Sciatic nerve (tissue), 2 donors: ENCODE data around the gene MATCAP1. TPM values are rescaled to one million over a fixed set of nuclear protein-coding genes. Genes with fewer than 3 reads are reported as not detected.
A peak's percentile ranks its signal among the peaks of the same experiment; 100 is the strongest.

Experiments
- ATAC-seq: fragments of 200-7000 bp; cut with Tn5 transposase; one replicate; pipeline ENCODE4 v1.9.1; 2020; ENCODE audit warnings: mild to moderate bottlenecking, moderate library complexity
- DNase-seq: peaks from one replicate; pipeline ENCODE4 v3.0.0-alpha.2; 2020; ENCODE audit warnings: low spot score
- intact Hi-C: fragments of 100-400 bp; cut with DNase I; formaldehyde crosslinking; loops from one replicate; pipeline ENCODE4 v1.14.2; 2022
- total RNA-seq: library from RNA; stranded (reverse); fragmentation: NEBNext Ultra II Directional; extraction: Animal tissue kit (Norgen Biotek cat#: 25700); gene quantifications from one replicate; pipeline ENCODE4 v1.2.1, GENCODE V29; 2021
- donor health status: DM: no; HTN: no; CAD: no.
- donor health status: DM: no; HTN: no; CAD: no.

The MATCAP1 gene
- 25.7 TPM for total RNA-seq

DNA sequence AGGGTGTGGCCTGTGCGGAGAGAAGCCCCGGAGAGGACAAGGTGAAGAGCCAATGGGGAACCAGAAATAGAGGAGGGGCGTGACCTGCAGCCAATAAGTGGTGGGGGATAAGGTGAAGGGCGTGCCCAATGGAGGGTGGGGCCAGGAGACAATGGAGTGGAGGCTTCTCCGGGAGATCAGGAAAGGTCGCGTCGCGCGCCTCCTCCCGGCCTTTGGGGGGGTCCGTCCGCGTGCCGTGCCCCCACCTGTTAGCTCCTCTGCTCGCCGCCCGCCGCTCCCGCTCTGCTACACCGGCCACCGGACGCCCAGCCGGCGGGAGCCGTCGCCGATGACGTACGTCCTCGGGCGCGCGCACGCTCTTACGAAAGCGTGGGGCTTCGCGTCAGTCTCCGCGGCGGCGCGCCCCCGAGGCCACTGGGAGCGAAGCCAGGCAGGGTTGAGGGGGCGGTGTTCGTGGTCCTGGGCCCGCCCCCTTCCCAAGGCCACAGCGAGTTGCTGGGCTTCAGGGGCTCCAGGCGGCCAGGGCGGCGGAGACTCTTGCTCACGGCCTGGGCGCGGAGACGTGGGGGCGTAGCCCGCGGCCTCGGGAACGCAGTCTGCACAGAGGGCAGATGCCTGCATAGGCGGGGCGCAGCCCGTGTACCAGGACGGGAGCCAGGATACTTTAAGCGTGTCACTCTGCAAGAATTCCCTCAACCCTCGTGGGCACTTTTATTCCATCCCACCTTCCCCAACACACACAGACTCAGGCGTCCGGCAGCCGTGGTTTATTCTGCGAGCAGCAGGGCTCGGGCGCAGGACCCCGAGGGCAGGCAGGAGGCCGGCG lies at the start of gene MATCAP1:
TSS of gene MATCAP1 (minus strand) at position 337 of the 826 bp plus-strand sequence. CDS start 3,353 bp downstream, outside the sequence.
- intact Hi-C loops, result no loop called here
- ATAC-seq (peak; percentile 93), DNase-seq (peak; percentile 95)

DNA sequence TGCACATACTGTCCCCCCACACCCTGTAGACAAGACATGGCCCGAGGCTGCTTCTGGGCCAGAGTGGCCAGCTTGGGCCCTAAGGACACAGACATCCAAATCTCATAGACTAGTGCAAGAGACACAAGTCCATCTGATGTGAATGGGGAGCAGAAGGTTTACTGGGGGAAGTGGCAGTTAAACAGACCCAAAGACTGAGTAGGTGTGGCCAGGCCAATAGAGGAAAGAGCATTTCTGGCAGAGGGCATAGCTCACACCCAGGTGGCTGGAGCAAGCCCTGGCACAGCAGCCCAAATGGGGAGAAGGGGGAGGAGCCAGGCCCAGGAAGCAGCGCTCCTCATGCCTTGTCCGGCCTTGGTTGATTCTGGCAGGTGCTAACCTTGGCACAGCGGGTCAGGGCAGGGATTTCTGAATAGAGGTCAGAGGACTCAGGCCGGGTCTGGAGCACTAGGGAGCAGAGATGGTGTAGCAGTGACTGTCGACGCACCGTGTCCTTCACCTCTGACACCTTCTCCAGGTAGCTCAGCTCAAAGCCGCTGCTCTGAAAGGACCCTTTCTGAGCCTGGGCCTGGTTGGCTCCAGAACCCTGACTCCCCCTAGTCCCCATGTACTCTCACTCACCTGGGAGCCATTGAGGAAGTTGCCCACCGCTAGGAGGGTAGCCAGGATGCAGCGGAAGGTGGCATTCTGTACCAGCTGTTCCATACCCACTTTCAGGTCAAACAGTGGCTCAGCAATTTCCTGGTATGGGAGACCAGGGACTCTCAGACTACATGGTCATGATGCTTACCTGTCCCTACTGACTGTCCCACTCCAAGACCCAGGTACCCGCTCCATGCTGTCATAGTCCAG lies 47.3 kb upstream of the MATCAP1 start:
- intact Hi-C loops, result no loop called here
- ATAC-seq (no peak), DNase-seq (no peak)

DNA sequence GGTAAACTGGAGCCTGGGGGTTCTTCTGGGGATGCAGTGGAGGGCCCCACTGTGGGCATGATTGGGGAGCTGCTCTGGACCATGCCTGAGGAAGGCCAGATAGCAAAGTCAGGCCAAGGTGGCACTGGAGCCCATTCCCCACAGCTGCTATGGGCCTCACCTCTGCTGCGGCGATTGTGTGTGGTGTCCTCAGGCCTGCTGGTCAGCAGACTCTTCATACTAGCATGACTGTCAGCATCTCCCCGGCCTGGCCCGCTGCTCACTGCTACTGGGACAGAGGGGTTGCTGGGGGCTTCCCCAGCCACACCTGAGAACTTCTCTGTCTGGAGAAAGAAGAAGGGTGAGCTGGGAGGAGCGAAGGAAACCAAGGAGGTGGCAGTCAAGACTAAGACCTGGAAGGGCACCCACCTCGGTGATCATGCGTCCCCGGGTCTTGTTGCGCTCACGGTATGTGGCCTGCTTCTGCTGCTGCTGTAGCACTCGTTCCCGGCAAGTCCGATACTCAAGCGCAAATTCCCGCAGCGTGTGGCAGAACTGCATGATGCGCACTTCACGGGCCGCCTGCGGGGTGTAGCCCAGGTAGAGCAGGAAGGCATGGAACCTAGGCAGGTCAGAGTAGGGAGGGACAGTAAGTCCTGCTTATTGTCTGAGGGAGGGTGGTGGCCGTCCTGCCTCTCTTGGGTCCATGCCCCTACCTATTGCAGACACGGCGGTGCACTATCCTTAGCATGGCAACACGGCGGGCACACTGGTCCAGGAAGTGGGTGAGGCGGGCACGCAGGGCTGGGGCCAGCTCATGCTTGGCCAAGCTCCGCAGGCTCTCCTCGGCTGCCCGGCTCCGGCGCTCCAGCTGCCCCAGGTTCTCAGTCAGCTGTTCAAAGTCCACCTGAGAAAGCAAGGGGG lies 46.4 kb upstream of the MATCAP1 start:
- intact Hi-C loops, result no loop called here
- DNase-seq (no peak), ATAC-seq (no peak)

DNA sequence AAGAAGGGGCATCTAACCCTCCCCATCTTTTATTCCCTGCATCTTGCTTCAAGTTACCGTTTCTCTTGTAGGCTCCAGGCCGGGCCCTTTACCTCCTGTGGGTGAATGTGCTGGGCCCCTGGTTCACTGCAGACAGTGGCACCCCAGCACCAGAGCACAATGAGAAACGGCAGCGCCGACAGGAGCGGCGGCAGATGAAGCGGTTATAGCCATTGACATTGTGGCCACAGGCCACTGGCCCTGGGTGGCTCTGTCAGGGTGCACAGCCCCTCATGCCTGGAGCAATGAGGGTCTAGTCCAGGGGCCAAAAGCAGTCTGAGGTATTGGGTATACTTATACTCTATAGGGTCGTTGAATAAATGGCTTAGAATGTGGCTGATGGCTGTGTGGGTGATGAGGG lies 45.1 kb upstream of the MATCAP1 start:
- intact Hi-C loops, result no loop called here
- DNase-seq, result no peak
- no peak for ATAC-seq

DNA sequence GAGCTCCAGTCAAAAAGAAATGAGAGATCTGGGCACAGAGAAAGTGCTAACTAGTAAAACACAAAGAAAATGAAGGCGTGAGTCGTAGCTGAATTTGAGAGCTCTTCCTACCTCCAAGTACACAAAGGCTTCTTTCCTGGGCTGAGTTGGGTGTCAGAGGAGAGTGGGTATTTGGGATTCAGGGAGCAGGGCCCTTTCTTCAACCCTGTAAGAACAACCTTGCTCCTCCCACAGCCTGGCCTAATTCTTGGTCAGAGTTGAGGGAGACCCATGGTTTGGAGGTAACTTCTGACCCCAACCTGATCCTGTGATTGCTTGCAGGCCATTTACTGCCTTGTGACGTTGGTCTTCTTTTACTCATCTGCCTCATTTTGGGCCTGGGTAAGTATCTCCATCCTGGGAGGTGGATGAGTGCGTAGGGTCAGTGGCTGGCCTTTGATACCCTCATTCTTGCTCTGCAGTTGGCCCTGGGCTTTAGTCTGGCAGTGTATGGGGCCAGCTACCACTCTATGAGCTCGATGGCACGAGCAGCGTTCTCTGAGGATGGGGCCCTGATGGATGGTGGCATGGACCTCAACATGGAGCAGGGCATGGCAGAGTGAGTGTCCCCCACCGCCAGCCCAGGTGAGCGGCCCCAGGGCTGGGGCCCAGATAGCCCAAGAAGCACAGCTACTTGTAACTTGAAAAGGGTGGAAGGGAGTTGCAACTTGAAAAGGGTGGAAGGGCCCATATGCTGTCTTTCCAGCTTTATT lies 44.4 kb upstream of the MATCAP1 start:
- intact Hi-C loops, result no loop called here
- DNase-seq, result no peak
- ATAC-seq, result no peak

DNA sequence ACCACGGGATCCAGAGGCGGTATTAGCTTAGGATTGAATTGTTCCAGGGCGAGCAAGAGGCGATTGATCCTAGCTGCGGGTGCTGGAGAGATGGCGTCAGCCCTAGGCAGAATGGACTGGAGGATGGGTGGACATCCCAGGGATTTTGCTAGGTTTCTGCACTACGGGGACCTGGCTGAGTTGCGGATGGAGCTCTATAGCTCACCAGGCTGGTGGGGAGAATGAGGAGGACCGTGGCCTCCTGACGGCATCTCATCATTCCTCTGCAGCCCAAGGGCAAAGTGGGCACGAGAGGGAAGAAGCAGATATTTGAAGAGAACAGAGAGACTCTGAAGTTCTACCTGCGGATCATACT lies 43.8 kb upstream of the MATCAP1 start:
- no peak for ATAC-seq
- no peak for DNase-seq
- intact Hi-C loops, result no loop called here

DNA sequence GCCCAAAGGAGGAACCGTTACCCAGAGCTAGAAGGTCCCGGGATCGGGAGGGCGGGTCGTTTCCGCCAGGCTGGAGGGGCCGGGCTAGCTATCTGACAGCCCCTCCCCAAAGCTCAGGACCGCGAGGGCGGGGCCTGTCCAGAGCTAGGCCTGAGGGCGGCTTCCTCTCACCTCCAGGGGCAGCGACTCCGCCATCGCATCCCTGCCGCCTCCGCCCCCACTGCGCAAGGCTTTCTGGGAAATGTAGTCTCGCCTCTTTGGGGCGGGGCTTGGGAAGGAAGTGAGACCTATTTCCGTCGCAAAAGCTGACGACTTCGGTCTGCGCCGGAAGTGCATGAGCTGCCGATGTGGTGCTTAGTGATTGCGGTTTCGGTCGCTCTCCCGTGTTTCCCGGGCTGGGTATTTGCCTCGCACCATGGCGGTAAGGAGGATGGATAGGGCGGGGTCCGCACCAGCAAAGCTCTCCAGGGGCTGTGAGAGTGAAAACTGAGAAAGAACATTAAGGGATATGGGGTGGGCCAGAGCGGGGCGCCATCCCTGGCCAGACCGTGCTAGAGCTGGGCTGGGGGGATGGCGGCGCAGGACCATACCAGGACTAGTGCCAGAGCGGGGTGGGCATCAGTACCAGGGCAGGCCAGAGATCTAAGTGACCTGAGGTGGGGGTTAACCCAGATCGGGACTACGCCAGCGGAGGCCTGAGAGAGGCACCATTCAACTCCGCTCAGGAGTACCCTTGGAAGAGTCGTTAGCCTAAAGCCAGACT lies 43.2 kb upstream of the MATCAP1 start, which contains the start of gene TMEM208:
TSS of gene TMEM208 (plus strand) at position 327 of the 763 bp plus-strand sequence. CDS start at position 416, 89 bp downstream.
- intact Hi-C loops, result no loop called here

DNA sequence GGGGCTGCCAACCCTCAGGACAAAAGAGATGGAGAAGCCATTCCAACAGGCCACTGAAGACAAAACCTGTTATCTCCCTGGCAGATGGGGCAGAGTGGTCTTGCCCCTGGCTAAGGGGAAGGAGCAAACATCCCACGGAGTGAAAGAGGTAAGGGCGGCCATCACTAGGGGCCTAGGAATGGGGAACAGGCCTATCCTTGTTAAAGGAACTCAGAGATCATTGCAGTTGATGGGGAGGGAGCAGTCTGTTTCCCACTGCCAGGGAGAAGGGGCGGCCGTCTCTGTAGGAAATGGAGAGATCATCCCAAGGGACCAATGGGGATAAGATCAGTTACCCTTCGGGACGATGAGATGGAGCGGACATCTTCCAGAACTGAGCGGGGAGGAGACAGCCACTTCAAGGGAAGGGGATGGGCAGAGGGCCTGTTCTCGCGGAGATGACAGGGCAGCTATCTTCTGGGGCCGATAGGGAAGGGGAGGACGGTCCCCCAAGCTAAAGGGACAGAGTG lies 42.6 kb upstream of the MATCAP1 start:
- DNase-seq (no peak), ATAC-seq (peak; percentile 4)
- intact Hi-C loops, result no loop called here

More for the DNA sequence above, 43.2 kb upstream of the MATCAP1 start, which contains the start of gene TMEM208:
- ATAC-seq (peak; percentile 98), DNase-seq (peak; percentile 99)

DNA sequence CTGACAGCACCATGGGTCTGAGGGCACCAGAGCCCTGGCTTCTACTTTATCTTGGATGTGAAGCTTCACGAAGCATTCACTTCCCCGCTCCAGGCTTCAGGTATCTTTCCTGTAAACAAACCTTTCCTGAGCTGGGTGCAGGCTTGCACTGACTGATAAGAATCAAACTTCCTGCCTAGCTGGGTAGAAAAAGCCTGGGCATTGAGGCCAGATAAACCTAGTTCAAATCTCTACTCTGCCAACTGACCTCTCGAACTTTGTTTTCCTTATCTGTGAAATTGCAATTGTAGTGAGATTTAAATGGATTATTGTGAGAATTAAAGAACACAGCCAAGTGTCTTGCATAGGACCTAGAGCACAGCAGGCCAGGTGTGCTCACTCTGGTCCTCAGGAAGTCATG lies 40.2 kb upstream of the MATCAP1 start:
- ATAC-seq (no peak), DNase-seq (no peak)
- intact Hi-C loops, result no loop called here

DNA sequence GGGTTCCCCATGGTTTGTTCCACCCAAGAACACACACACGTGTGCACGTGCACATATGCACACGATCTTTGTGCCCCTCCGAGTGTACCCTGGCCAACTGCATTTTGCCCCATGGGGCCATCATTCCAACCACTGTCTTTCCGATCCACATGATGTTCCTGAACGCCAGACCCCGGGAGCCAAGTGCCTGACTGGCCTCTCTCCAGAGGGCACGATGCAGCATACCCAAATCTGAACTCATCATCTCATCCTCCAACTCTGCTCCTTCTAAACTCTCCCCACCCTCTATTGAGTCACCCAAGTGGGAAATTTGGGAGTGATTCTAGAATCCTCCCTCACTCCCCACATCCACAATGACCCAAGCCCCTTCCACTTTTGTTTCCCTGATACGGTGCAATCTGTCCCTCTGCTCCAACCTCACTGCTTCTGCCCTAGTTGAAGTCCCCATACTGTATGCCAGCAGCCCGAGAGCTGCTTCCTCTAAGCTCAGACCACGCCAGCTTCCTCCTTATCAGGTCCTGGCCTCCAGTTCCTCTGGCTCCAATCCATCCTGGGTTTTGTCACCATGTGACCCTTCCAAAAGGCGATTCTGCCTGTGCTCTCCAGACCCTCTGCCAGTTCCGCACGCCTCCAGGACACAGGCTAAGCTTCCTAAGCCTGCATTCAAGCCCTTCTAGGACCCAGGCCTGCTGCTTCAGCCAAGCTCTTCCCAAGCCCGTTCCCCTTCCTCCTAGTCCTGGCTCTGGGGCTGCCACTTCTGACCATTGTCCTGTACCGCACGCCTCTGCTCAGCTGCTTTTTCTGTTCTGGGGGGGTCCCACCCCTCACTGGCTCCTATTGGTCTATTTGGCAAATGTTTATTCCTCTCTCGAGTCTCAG lies 33.1 kb upstream of the MATCAP1 start:
- intact Hi-C loops, result no loop called here
- no peak for DNase-seq
- ATAC-seq, result peak; percentile 75

DNA sequence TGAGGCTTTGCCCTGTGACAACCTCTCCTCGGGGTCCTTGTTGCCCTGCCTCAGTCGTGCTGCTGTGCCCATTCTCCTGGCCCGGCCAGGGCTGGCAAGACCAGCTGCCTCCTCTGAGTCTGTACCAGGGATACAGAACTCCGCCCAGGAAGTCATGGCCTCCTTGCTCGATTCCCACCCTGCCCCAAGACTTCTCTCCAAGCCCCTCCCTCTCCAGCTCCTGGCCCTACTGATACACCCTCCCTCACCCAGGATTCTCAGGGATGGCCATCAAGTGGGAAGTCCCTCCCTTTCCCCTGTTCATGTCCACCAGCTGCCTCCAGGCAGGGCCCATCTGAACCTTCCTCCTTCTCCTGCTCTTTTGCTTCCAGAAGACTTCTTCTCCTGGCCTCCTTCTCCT lies 31.9 kb upstream of the MATCAP1 start:
- intact Hi-C loops, result no loop called here
- no peak for ATAC-seq

DNA sequence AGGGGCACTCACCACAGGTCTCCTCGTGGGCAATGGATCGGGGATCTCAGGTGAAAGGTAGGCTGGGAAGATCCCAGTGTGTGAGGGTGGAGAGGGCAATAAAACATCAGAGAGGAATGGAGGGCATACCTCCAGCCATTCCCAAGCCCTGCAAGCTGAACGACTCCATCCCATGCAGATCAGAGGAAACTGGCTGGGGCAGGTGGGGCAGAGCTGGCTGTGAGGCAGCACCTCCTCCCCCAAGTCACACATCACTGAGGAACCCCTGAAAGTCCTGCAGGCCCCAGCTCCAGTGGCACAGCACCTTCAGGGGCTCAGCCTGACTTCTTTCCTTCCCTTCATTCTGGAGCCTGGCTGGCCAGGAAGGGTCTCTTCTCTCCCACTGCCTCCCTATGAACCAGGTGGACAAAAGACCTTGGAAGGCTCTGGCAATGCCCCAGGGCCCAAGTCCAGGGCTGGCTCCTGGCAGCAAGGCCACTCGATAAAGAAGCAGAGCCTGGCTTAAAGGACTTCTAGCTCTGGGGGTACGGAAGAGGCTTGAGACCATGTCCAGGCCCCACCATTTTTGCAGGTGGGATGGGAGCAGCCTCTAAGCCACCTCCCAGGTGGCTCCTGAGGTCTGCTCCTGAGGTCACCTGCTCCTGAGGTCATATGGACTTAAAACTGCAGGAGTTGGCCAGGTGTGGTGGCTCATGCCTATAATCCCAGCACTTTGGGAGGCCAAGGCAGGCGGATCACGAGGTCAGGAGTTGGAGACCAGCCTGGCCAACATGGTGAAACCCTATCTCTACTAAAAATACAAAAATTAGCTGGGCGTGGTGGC lies 29.6 kb upstream of the MATCAP1 start:
- DNase-seq (no peak), ATAC-seq (no peak)
- intact Hi-C loops, result no loop called here

More for the DNA sequence above, 31.9 kb upstream of the MATCAP1 start:
- DNase-seq, result no peak

DNA sequence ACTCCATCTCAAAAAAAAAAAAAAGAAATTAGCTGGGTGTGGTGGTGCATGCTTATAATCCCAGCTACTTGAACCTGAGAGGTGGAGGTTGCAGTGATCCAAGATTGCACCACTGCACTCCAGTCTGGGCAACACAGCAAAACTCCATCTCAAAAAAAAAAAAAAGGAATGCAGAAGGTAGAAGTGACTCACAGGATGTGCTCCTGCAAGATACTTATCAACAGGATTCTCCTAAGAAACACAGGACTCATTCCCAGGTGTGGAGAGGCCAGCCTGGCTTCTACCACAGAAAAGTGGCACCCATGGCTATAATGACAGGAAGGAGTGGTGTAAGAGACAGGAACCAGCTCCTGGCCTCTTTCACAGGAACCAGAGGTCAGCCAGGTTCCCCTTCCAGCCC lies 29.0 kb upstream of the MATCAP1 start:
- DNase-seq (no peak), ATAC-seq (no peak)
- intact Hi-C loops, result no loop called here

DNA sequence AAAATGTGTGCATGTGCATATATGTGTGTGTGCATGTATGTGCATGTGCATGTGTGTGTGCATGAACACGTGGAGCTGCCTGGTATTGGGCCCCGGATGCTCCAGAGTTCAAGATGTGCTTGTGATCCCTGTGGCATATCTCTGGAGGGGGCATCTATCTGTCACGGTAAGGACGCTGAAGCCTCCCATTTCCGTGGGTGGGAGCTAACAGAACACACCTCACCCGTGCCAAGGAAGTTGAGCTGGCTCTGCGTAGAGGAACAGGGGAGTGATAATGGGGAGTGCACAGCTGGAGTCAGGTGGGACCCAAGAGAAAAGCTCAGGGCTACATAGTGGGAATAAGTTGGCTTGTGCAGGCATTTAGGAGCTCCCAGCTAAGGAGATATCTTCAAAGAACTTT lies 27.9 kb upstream of the MATCAP1 start:
- no peak for ATAC-seq
- no peak for DNase-seq
- intact Hi-C loops, result no loop called here

DNA sequence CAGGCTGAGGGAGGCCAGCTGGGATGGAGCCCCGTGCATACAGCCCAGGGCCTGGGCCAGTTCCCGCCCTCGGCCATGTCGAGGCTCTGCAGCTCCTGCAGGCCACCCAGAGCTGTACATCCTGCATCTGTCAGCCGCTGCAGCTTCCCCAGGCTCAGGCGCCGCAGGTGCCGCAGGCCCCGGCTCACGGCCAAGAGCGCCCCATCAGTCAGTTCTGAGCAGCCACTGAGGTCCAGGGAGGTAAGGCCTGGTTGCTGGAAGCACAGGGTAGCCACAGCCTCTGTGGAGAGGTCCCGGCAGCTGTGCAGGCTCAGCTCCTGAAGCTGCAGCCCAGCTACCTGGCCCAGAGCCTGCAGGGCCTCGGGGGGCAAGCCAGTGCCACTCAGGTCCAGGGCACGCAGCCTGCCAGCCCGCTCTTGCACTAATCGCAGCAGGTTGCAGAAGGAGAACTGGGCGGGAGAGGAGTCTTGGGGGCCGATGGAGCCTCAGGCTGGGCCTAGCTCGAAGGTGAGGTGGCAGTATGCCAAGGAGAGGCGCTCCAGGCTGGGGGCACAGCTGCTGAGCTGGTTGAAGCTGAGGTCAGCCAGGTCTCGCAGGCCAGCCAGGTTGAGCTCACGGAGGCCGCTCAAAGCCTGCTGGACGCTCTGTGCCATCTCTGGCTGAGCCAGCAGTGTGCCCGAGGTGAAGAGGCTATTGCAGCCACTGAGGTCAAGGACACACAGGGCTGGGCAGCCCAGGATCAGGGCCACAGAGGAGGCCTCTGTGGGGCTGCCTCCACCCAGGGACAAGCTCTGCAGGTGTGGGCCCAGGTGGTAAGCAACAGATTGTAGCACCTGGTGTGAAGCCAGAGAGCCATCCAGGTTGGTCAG lies 26.5 kb upstream of the MATCAP1 start:
- no peak for ATAC-seq
- no peak for DNase-seq
- intact Hi-C loops, result no loop called here
